HCT116 (cell line): ENCODE measurements around the gene SP4. TPM values are rescaled to one million over a fixed set of nuclear protein-coding genes. Genes with fewer than 3 reads are reported as not detected.

ENCODE experiments used
- ATAC-seq: fragments of 200-7000 bp; cut with Tn5 transposase; 2 replicates; pipeline ENCODE4 v1.9.1; 2020; ENCODE audit warnings: mild to moderate bottlenecking, moderate library complexity
- BruUV-seq: library from RNA; stranded (reverse); fragments of 400-500 nt; replicated peaks from 2 replicates; lab custom pipeline; 2021; lab: Mats Ljungman, UMichigan
- CTCF ChIA-PET: fragments of 300-600 bp; sonication (Branson Sonifier 250); formaldehyde crosslinking; loops from one replicate; lab custom pipeline; 2021; ENCODE audit warnings: antibody characterized with exemption; lab: Charles Lee
- POLR2A ChIA-PET: fragments of 300-600, 350-600 bp; sonication (Branson Sonifier 250); formaldehyde crosslinking; loops from one replicate; lab custom pipeline; 2021; ENCODE audit warnings: antibody characterized with exemption; lab: Charles Lee
- RAD21 ChIA-PET, 2 experiments: fragments of 300-600 bp; sonication (Branson Sonifier 250); formaldehyde crosslinking; loops; one replicate each; lab custom pipeline; 2023; ENCODE audit warnings: low total read pairs in 2 of 2; ENCODE audit not compliant: uncharacterized antibody in 2 of 2, unreplicated experiment in 2 of 2, low non-redundant PET in 1 of 2; lab: Charles Lee
- DNase-seq: peaks from one replicate; pipeline ENCODE4 v3.0.0-alpha.2; 2010; ENCODE audit warnings: low read depth, low spot score
- H2AFZ ChIP-seq: fragments of 200-600 bp; shearing (Covaris generic), sonication (generic); 2 replicates; pipeline ENCODE4 v1.6.1; 2017; ENCODE audit warnings: low read depth, mixed run types, mixed read lengths, antibody characterized with exemption, low read length; ENCODE audit not compliant: poor library complexity, severe bottlenecking
- H3K27ac ChIP-seq: 2 replicates; pipeline ENCODE4 v1.5.1; 2012; ENCODE audit warnings: low read depth, low read length
- H3K27me3 ChIP-seq: fragments of 200-600 bp; sonication (generic); 2 replicates; pipeline ENCODE4 v1.6.1; 2016; ENCODE audit warnings: mixed run types, low read length, mixed read lengths; ENCODE audit not compliant: insufficient read depth
- H3K36me3 ChIP-seq, 2 experiments: fragments of 200-500 bp in 1 of 2; fragments of 200-600 bp in 1 of 2; sonication (Bioruptor generic) in 1 of 2; sonication (generic) in 1 of 2; 2 replicates each; pipeline versions ENCODE4 v1.5.1 to v1.6.1; 2014 to 2016; ENCODE audit warnings: low read length in 2 of 2, inconsistent platforms in 1 of 2, mixed read lengths in 1 of 2, mixed run types in 1 of 2; ENCODE audit not compliant: insufficient read depth in 2 of 2, control insufficient read depth in 1 of 2
- H3K4me1 ChIP-seq, 2 experiments: fragments of 200-600 bp in 1 of 2; sonication (generic) in 1 of 2; 2 replicates each; pipeline versions ENCODE4 v1.5.1 to v1.6.1; 2012 to 2017; ENCODE audit warnings: low read length in 2 of 2, inconsistent platforms in 1 of 2, mild to moderate bottlenecking in 1 of 2, mixed read lengths in 1 of 2, mixed run types in 1 of 2, moderate library complexity in 1 of 2; ENCODE audit not compliant: insufficient read depth in 2 of 2, control insufficient read depth in 1 of 2
- H3K4me2 ChIP-seq: fragments of 200-600 bp; sonication (generic); 2 replicates; pipeline ENCODE4 v1.6.1; 2017; ENCODE audit warnings: mixed run types, low read length, mixed read lengths
- H3K4me3 ChIP-seq, 2 experiments: fragments of 200-600 bp in 1 of 2; sonication (generic) in 1 of 2; replicated peaks in 1 of 2; 2 replicates each; pipeline ENCODE4 v1.5.1; 2011 to 2016; ENCODE audit warnings: low read length in 2 of 2, control low read depth in 1 of 2, low read depth in 1 of 2, mild to moderate bottlenecking in 1 of 2, mixed read lengths in 1 of 2, mixed run types in 1 of 2
- H3K79me2 ChIP-seq: fragments of 200-600 bp; sonication (generic); 2 replicates; pipeline ENCODE4 v1.6.1; 2017; ENCODE audit warnings: mild to moderate bottlenecking, mixed run types, low read length, moderate library complexity, mixed read lengths; ENCODE audit not compliant: insufficient read depth
- H3K9ac ChIP-seq: fragments of 200-600 bp; sonication (generic); 2 replicates; pipeline ENCODE4 v1.6.1; 2016; ENCODE audit warnings: low read length, mixed read lengths
- H3K9me2 ChIP-seq: fragments of 200-600 bp; sonication (generic), shearing (Covaris generic); 2 replicates; pipeline ENCODE4 v1.6.1; 2017; ENCODE audit warnings: mixed run types, mild to moderate bottlenecking, moderate library complexity; ENCODE audit not compliant: insufficient read depth
- H3K9me3 ChIP-seq, 2 experiments: fragments of 200-500 bp in 1 of 2; fragments of 200-600 bp in 1 of 2; sonication (Bioruptor generic) in 1 of 2; sonication (generic) in 1 of 2; 2 replicates each; pipeline ENCODE4 v1.6.1; 2014 to 2017; ENCODE audit warnings: low read length in 2 of 2, mixed read lengths in 2 of 2, inconsistent platforms in 1 of 2, low read depth in 1 of 2, mild to moderate bottlenecking in 1 of 2, mixed run types in 1 of 2, moderate library complexity in 1 of 2; ENCODE audit not compliant: control insufficient read depth in 1 of 2, insufficient read depth in 1 of 2
- H4K20me1 ChIP-seq: fragments of 200-600 bp; sonication (generic), shearing (Covaris generic); 2 replicates; pipeline ENCODE4 v1.6.1; 2017; ENCODE audit warnings: mixed run types, mild to moderate bottlenecking, moderate library complexity; ENCODE audit not compliant: insufficient read depth
- ATF3 ChIP-seq: IDR thresholded peaks from 2 replicates; pipeline ENCODE4 v1.6.1; 2012
- CTCF ChIP-seq, 3 experiments: fragments of 200-600 bp in 1 of 3; sonication (generic) in 1 of 3; IDR thresholded peaks in 2 of 3; conservative IDR thresholded peaks in 1 of 3; 2 replicates each; pipeline ENCODE4 v1.5.1; 2012 to 2017; ENCODE audit warnings: low read depth in 2 of 3, low read length in 2 of 3, antibody characterized with exemption in 1 of 3, borderline replicate concordance in 1 of 3, control low read depth in 1 of 3, mild to moderate bottlenecking in 1 of 3, mixed read lengths in 1 of 3, mixed run types in 1 of 3, moderate library complexity in 1 of 3; ENCODE audit not compliant: insufficient read depth in 1 of 3
- EZH2 ChIP-seq: fragments of 200-600 bp; sonication (generic); IDR thresholded peaks from 2 replicates; pipeline ENCODE4 v1.6.1; 2017; ENCODE audit warnings: antibody characterized with exemption, mixed run types
- EZH2phosphoT487 ChIP-seq: fragments of 200-600 bp; IDR thresholded peaks from 2 replicates; pipeline ENCODE4 v1.6.1; 2018; ENCODE audit warnings: antibody characterized with exemption, borderline replicate concordance
- MAX ChIP-seq: IDR thresholded peaks from 2 replicates; pipeline ENCODE4 v1.6.1; 2012
- REST ChIP-seq: IDR thresholded peaks from 2 replicates; pipeline ENCODE4 v1.6.1; 2012; ENCODE audit warnings: low read depth
- SP1 ChIP-seq: IDR thresholded peaks from 2 replicates; pipeline ENCODE4 v1.6.1; 2012; ENCODE audit warnings: low read depth
- SRF ChIP-seq: IDR thresholded peaks from 2 replicates; pipeline ENCODE4 v1.6.1; 2012; ENCODE audit warnings: low read depth
- TCF7L2 ChIP-seq: IDR thresholded peaks from 2 replicates; pipeline ENCODE4 v1.7.0; 2011; ENCODE audit warnings: borderline replicate concordance, inconsistent platforms; ENCODE audit not compliant: insufficient read depth, insufficient read length; ENCODE audit errors: extremely low read depth
- intact Hi-C: fragments of 100-400 bp; cut with micrococcal nuclease; formaldehyde crosslinking; loops from 2 replicates; pipeline ENCODE4 v1.10.0; 2022
- total RNA-seq: library from RNA; stranded (reverse); gene quantifications from one replicate; pipeline ENCODE4 v1.2.1, GENCODE V29; 2021; ENCODE audit not compliant: unreplicated experiment

The SP4 gene
- total RNA-seq, 1 experiment from 2014 or later: 7.6 TPM

GRCh38 chr7:21462081-21462480, 34.2 kb downstream of the SP4 start:
- H3K4me3 ChIP-seq: no peak overlapping the region
- POLR2A ChIA-PET: no interaction called here
- H3K27ac ChIP-seq: no peak overlapping the region
- CTCF ChIA-PET: no interaction called here
- H3K4me1 ChIP-seq: no peaks in the 10 kb centered on the region
- TF ChIP-seq MAX (no peak), EZH2 (no peak), SRF (no peak), TCF7L2 (no peak), REST (no peak), ATF3 (no peak), SP1 (no peak), EZH2phosphoT487 (no peak), CTCF (IDR thresholded peaks at IDR 0.05 in 2 of 3, conservative IDR thresholded peaks at IDR 0.05 in 1 of 3; ENCODE audit: borderline replicate concordance in 1 of 3, insufficient read depth in 1 of 3, low read depth in 2 of 3, low read length in 2 of 3) (no peak)
- no peaks in the 10 kb centered on the region for H3K9me2 ChIP-seq
- H2AFZ ChIP-seq: no peak overlapping the region
- no peaks in the 10 kb centered on the region for H3K27me3 ChIP-seq
- ATAC-seq (no peak), DNase-seq (no peak)
- no peaks in the 10 kb centered on the region for H3K79me2 ChIP-seq
- H3K9ac ChIP-seq: no peak overlapping the region
- no peaks in the 10 kb centered on the region; a peak in 1 of 4 replicates for H3K36me3 ChIP-seq
- BruUV-seq: no TSS peak
- intact Hi-C loops: no loop called here
- RAD21 ChIA-PET: no interaction called here
- H3K9me3 ChIP-seq: no peaks in the 10 kb centered on the region
- H3K4me2 ChIP-seq: no peak overlapping the region
- no peaks in the 10 kb centered on the region for H4K20me1 ChIP-seq
